NCI-H510A treated with DMSO at 0.1 percent for 48 hours (cell line): Measurements from ENCODE around the gene TMEM165.

ENCODE experiments used
- DNase-seq: peaks from one replicate; lab custom pipeline; 2025; lab: John Stamatoyannopoulos, UW

Gene TMEM165

GRCh38 chr4:55406545-55406944 is 10.8 kb downstream of the TMEM165 start:
- no peak for DNase-seq

DNA sequence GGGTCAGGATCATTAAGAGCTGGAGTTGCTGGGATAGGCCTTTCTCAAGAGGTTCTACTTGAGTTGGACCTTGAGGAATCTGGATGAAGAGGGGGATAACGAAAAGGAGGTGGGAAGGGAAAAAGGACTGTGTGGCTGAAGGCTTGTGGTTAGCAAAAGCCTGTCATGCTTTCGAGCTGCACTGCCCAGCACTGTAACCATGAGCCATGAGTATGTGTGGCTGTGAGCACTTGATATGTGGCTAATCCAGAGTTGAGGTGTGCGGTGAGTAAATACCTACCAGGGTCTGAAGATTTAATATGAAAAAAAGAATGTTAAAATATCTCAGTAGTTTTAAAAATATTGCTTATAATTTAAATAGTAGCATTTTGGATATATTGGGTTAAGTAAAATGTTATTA is 11.4 kb downstream of the TMEM165 start:
- DNase-seq: no peak

DNA sequence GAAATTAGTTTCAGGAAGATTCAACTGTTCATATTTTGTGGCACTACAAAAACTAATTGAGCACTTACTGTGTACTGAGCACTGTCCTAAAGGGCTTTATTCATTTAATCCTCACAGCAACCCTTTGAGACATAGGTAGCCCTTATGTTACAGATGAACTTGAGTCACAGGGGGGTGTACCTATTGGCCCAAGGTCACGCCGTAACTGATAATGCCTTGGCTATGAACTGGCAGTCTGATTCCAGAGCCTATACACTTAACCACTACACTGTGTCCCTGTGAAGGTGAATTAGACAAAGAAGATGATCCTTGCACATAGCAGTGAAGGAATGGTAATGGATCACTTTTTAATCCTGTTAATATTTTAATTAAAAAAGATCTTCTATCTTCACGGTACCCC is 12.0 kb downstream of the TMEM165 start:
- no peak for DNase-seq

- no peak for DNase-seq
These were observed 13.9 kb downstream of the TMEM165 start for GRCh38 chr4:55409468-55410171.

- no peak for DNase-seq
These were observed 14.7 kb downstream of the TMEM165 start for GRCh38 chr4:55410431-55410830.

- DNase-seq: no peak
These were observed 15.9 kb downstream of the TMEM165 start for GRCh38 chr4:55411621-55412020.

- DNase-seq: no peak
These were observed 20.4 kb downstream of the TMEM165 start for GRCh38 chr4:55416176-55416575.

DNA sequence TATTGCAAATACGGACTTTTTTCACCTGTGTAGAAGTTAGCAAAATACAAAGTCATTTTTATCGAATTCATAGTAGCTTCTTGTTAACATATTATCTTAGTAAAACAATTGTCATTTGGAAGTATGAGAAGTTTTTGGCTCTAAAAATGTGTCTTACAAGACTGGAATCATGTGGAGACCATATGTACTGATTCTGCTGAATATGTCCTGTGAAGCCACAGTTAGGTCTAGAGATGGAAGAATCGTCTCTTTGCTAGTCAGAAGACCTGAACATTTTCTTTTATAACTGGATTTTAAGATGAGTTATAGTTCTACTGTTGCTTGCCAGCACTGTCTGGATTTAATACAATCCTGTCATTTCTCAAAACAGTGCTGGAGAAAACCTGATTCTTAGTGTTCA is 29.0 kb downstream of the TMEM165 start:
- DNase-seq: no peak

- no peak for DNase-seq
These were observed 36.1 kb downstream of the TMEM165 start for GRCh38 chr4:55431710-55432336.

GRCh38 chr4:55435141-55435841 is 39.5 kb downstream of the TMEM165 start:
- DNase-seq: no peak

GRCh38 chr4:55437356-55437796 is 41.6 kb downstream of the TMEM165 start:
- no peak for DNase-seq

GRCh38 chr4:55437823-55438222 is 42.1 kb downstream of the TMEM165 start:
- DNase-seq: no peak

GRCh38 chr4:55438314-55438713 is 42.6 kb downstream of the TMEM165 start:
- DNase-seq: no peak

- no peak for DNase-seq
These were observed 43.3 kb downstream of the TMEM165 start for GRCh38 chr4:55439023-55439422.

GRCh38 chr4:55440786-55441185 is 45.0 kb downstream of the TMEM165 start:
- no peak for DNase-seq

DNA sequence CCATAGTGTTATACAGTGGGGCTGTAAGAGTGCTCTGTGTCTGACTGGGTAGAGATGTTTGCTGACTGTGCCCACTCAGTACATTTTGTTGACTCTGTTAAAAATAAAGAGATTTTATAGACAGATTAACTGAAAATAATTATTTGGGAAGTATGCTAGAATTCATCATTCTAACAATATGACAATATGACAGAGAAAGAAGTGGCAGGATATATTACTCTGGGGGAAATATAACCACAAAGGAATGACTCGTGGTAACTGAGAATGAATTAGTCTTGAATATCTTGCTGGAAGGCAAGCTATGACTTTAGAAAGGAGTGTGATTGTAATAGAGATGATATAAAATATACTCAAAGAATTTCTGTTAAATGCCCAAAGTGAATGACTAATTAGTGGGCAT is 46.8 kb downstream of the TMEM165 start:
- DNase-seq: no peak

- no peak for DNase-seq
These were observed 49.1 kb downstream of the TMEM165 start for GRCh38 chr4:55444827-55445226.

DNA sequence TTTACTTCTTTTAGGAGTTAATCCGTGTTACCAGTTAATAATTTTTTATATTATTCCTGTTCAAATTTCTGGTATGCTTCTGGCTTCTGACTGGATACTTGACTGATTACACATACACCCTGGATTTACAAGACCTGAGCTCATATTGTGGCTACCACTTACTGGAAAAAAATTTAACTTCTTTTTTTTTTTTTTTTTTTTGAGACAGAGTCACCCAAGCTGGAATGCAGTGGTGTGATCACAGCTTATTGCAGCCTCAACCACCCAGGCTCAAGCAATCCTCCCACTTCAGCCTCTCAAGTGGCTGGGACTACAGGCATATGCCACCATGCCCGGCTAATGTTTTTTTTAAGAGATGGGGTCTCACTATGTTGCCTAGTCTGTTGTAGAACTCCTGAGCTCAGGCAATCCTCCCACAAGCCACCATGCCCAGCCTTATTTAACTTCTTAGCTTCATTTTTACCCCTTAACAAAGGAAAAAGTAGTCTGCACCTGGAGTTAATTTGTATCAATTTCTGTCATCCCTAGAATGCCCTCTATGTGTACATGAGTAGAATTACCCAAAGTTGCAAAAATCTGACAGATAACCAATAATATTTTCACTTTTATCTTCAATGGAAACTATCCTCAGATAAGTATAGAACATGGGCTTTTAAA is 50.3 kb downstream of the TMEM165 start:
- no peak for DNase-seq

DNA sequence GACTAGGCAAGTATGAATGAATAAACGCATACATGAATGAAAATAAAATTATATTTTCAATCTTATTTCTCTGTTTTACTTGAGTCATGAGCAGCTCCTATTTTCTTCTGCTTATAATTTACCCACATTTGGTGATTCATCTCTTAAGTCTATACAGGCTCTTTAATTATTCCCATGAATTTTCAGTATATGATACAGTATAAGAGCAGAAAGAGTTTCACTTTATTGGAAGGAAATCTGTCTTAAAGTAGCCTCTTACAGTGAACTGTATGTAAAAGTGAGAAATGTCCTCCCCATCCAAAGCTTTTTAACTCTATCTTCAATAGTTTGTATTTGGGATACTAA is 50.8 kb downstream of the TMEM165 start:
- DNase-seq: no peak

GRCh38 chr4:55447108-55447708 is 51.5 kb downstream of the TMEM165 start:
- no peak for DNase-seq

DNA sequence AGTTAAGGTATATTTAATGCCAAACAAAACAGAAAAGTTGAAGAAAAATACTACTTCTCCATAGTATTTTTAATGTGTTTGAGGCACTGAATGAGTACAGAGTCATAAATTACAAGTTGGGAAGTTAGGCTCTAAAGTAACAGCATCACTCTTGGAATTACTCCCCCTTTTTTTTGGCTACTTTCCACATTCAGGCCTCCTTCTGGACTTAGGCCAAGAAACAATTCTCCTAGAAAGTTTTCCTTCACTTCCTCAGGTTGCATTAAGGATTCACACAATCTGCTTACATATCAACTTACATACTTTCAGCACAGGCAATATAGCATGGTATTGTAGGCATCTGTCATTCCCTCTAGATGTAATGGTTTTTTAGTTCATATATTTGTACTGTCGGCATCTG is 52.1 kb downstream of the TMEM165 start:
- no peak for DNase-seq

GRCh38 chr4:55450566-55450965 is 54.8 kb downstream of the TMEM165 start:
- no peak for DNase-seq
